GM23338 (cell line): Measurements from ENCODE around the gene FAM3D. TPM values are rescaled to one million over a fixed set of nuclear protein-coding genes. Genes with fewer than 3 reads are reported as not detected.
"Not testable (repeated sequence)": the region's sequence is repeated elsewhere in the genome, so short reads cannot be mapped to it uniquely, and the experiment has no call there.

ENCODE experiments used
- ATAC-seq: fragments of 200-7000 bp; cut with Tn5 transposase; 3 replicates; pipeline ENCODE4 v1.9.1; 2020
- DNase-seq: peaks from one replicate; pipeline ENCODE4 v3.0.0-alpha.2; 2015; ENCODE audit warnings: low spot score
- H2AFZ ChIP-seq: fragments of 200-600 bp; sonication (generic); 2 replicates; pipeline ENCODE4 v1.8.0; 2016; ENCODE audit warnings: antibody characterized with exemption, mild to moderate bottlenecking, moderate library complexity
- H3F3A ChIP-seq: fragments of 200-600 bp; sonication (generic); replicated peaks from 2 replicates; pipeline ENCODE4 v1.8.0; 2017; ENCODE audit warnings: antibody characterized with exemption, mixed run types, low read depth
- H3K27ac ChIP-seq: fragments of 200-600 bp; sonication (generic); 2 replicates; pipeline ENCODE4 v1.6.1; 2016; ENCODE audit warnings: low read depth
- H3K27me3 ChIP-seq: fragments of 200-600 bp; sonication (generic); 2 replicates; pipeline ENCODE4 v1.8.0; 2016; ENCODE audit warnings: mild to moderate bottlenecking, mixed run types, moderate library complexity; ENCODE audit not compliant: insufficient read depth
- H3K36me3 ChIP-seq: fragments of 200-600 bp; sonication (generic); 2 replicates; pipeline ENCODE4 v1.8.0; 2016; ENCODE audit warnings: mild to moderate bottlenecking; ENCODE audit not compliant: insufficient read depth
- H3K4me1 ChIP-seq: fragments of 200-600 bp; sonication (generic); 2 replicates; pipeline ENCODE4 v1.8.0; 2016; ENCODE audit warnings: mild to moderate bottlenecking, moderate library complexity; ENCODE audit not compliant: insufficient read depth
- H3K4me2 ChIP-seq: fragments of 200-600 bp; sonication (generic); 2 replicates; pipeline ENCODE4 v1.7.1; 2017; ENCODE audit warnings: mixed run types
- H3K4me3 ChIP-seq: fragments of 200-600 bp; sonication (generic); 2 replicates; pipeline ENCODE4 v1.6.1; 2016; ENCODE audit warnings: mixed run types
- H3K79me2 ChIP-seq: fragments of 200-600 bp; sonication (generic); replicated peaks from 2 replicates; pipeline ENCODE4 v1.8.0; 2017; ENCODE audit warnings: mild to moderate bottlenecking; ENCODE audit not compliant: insufficient read depth
- H3K9me2 ChIP-seq: fragments of 200-600 bp; sonication (generic); 2 replicates; pipeline ENCODE4 v1.8.0; 2017; ENCODE audit not compliant: insufficient read depth
- H4K20me1 ChIP-seq: fragments of 200-600 bp; sonication (generic); replicated peaks from 2 replicates; pipeline ENCODE4 v1.8.0; 2017; ENCODE audit warnings: mild to moderate bottlenecking; ENCODE audit not compliant: insufficient read depth
- H3K27ac Mint-ChIP-seq: 2 replicates; pipeline ENCODE4 v1.8.0; 2020; ENCODE audit warnings: inconsistent platforms, mild to moderate bottlenecking, moderate library complexity, mixed read lengths
- H3K27me3 Mint-ChIP-seq: 3 replicates; pipeline ENCODE4 v1.8.0; 2022; ENCODE audit warnings: low read depth, mild to moderate bottlenecking, moderate library complexity, mixed read lengths, inconsistent platforms; ENCODE audit not compliant: insufficient read depth, poor library complexity
- H3K36me3 Mint-ChIP-seq: 3 replicates; pipeline ENCODE4 v1.8.0; 2021; ENCODE audit warnings: low read depth, mild to moderate bottlenecking, inconsistent platforms, moderate library complexity, mixed read lengths
- H3K4me1 Mint-ChIP-seq: 3 replicates; pipeline ENCODE4 v1.8.0; 2020; ENCODE audit warnings: mild to moderate bottlenecking, inconsistent platforms, mixed read lengths
- H3K4me3 Mint-ChIP-seq: 3 replicates; pipeline ENCODE4 v1.8.0; 2021; ENCODE audit warnings: moderate library complexity, mild to moderate bottlenecking, inconsistent platforms, mixed read lengths
- H3K9me3 Mint-ChIP-seq: 3 replicates; pipeline ENCODE4 v1.8.0; 2020; ENCODE audit warnings: moderate library complexity, mild to moderate bottlenecking, inconsistent platforms, mixed read lengths
- EZH2 ChIP-seq: fragments of 200-600 bp; sonication (generic); IDR thresholded peaks from one replicate; pipeline ENCODE4 v1.8.0; 2017; ENCODE audit warnings: antibody characterized with exemption, mild to moderate bottlenecking, low read depth; ENCODE audit not compliant: unreplicated experiment
- ZNF331 ChIP-seq: fragments of 250-450 bp; sonication (Bioruptor Pico); IDR thresholded peaks from 2 replicates; pipeline ENCODE4 v1.5.0; 2020; ENCODE audit warnings: low read depth, mild to moderate bottlenecking, moderate library complexity
- polyA plus RNA-seq: library from polyadenylated mRNA; unstranded; fragments of >200 nt; fragmentation: Nextera tagmentation; extraction: Ambion mirVana; gene quantifications from 2 replicates; pipeline ENCODE4 v1.2.1, GENCODE V29; 2016
- total RNA-seq: library from RNA; depleted of rRNA; stranded (reverse); fragments of >200 nt; shearing (Covaris generic); gene quantifications from 2 replicates; pipeline ENCODE4 v1.2.3, GENCODE V29; 2014
- TF ChIP-seq, protein P1 (sequence below): fragments of 250-450 bp; sonication (Bioruptor Pico); IDR thresholded peaks from 2 replicates; pipeline ENCODE4 v1.5.0; 2020; ENCODE audit warnings: mild to moderate bottlenecking, moderate library complexity
- TF ChIP-seq, protein P2 (sequence below), 2 experiments: fragments of 200-600 bp in 1 of 2; sonication (generic) in 1 of 2; conservative IDR thresholded peaks; 2 replicates each; pipeline versions ENCODE4 v1.5.1 to v1.6.1; 2016 to 2017; ENCODE audit warnings: antibody characterized with exemption in 2 of 2, low read depth in 2 of 2, mild to moderate bottlenecking in 2 of 2, moderate library complexity in 1 of 2
- TF ChIP-seq, protein P3 (sequence below): IDR thresholded peaks from 2 replicates; pipeline ENCODE4 v1.6.1; 2016; ENCODE audit warnings: antibody characterized with exemption
- TF ChIP-seq, protein P4 (sequence below): IDR thresholded peaks from one replicate; pipeline ENCODE4 v1.6.1; 2018; ENCODE audit warnings: antibody characterized with exemption; ENCODE audit not compliant: unreplicated experiment

FAM3D gene
- total and polyA plus RNA-seq, 2 experiments from 2014 or later = 0.26 TPM; not detected in 1

DNA sequence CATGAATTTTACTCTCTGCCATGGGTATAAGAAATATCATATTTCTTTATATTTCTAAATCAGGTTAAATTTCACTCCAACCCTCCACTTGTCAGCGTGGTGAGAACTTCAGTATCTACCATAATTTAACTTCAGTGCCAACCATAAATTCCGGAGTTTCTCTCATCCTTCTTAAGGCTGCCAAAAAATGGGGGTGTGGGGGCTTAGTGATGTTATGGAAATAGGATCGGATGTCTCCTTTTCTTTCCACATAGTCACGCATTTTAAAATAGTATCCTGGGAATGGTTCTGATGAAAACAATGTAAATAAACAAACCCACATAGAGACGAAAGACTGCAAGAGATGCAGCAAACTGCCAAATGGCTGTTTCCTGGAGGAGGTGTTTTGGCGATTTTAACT is 12.9 kb upstream of the FAM3D start:
- ATAC-seq (no peak), DNase-seq (no peak)
- Mint-ChIP-seq H3K36me3 (no peaks in the 10 kb centered on the region; the same call in 2 of the 3 replicates), H3K4me3 (no peak overlapping the region), H3K27me3 (peaks cover 3% of the 10 kb centered on the region), H3K4me1 (peaks cover 4% of the 10 kb centered on the region; the same call in 1 of the 3 replicates), H3K9me3 (peaks cover 15% of the 10 kb centered on the region; the same call in 2 of the 3 replicates), H3K27ac (no peak overlapping the region)
- Histone ChIP-seq H3K9me2 (0 out of 2 replicates have a peak, but pooled peaks cover 5% of the 10 kb centered on the region), H3K4me2 (no peak overlapping the region), H2AFZ (no peak overlapping the region), H3K4me1 (0 out of 2 replicates have a peak, but pooled peaks cover 6% of the 10 kb centered on the region), H3F3A (no peaks in the 10 kb centered on the region), H3K79me2 (no peaks in the 10 kb centered on the region), H4K20me1 (no peaks in the 10 kb centered on the region), H3K36me3 (no peaks in the 10 kb centered on the region), H3K4me3 (no peak overlapping the region), H3K27me3 (no peaks in the 10 kb centered on the region), H3K27ac (no peak overlapping the region)
- TF ChIP-seq, protein P1, sequence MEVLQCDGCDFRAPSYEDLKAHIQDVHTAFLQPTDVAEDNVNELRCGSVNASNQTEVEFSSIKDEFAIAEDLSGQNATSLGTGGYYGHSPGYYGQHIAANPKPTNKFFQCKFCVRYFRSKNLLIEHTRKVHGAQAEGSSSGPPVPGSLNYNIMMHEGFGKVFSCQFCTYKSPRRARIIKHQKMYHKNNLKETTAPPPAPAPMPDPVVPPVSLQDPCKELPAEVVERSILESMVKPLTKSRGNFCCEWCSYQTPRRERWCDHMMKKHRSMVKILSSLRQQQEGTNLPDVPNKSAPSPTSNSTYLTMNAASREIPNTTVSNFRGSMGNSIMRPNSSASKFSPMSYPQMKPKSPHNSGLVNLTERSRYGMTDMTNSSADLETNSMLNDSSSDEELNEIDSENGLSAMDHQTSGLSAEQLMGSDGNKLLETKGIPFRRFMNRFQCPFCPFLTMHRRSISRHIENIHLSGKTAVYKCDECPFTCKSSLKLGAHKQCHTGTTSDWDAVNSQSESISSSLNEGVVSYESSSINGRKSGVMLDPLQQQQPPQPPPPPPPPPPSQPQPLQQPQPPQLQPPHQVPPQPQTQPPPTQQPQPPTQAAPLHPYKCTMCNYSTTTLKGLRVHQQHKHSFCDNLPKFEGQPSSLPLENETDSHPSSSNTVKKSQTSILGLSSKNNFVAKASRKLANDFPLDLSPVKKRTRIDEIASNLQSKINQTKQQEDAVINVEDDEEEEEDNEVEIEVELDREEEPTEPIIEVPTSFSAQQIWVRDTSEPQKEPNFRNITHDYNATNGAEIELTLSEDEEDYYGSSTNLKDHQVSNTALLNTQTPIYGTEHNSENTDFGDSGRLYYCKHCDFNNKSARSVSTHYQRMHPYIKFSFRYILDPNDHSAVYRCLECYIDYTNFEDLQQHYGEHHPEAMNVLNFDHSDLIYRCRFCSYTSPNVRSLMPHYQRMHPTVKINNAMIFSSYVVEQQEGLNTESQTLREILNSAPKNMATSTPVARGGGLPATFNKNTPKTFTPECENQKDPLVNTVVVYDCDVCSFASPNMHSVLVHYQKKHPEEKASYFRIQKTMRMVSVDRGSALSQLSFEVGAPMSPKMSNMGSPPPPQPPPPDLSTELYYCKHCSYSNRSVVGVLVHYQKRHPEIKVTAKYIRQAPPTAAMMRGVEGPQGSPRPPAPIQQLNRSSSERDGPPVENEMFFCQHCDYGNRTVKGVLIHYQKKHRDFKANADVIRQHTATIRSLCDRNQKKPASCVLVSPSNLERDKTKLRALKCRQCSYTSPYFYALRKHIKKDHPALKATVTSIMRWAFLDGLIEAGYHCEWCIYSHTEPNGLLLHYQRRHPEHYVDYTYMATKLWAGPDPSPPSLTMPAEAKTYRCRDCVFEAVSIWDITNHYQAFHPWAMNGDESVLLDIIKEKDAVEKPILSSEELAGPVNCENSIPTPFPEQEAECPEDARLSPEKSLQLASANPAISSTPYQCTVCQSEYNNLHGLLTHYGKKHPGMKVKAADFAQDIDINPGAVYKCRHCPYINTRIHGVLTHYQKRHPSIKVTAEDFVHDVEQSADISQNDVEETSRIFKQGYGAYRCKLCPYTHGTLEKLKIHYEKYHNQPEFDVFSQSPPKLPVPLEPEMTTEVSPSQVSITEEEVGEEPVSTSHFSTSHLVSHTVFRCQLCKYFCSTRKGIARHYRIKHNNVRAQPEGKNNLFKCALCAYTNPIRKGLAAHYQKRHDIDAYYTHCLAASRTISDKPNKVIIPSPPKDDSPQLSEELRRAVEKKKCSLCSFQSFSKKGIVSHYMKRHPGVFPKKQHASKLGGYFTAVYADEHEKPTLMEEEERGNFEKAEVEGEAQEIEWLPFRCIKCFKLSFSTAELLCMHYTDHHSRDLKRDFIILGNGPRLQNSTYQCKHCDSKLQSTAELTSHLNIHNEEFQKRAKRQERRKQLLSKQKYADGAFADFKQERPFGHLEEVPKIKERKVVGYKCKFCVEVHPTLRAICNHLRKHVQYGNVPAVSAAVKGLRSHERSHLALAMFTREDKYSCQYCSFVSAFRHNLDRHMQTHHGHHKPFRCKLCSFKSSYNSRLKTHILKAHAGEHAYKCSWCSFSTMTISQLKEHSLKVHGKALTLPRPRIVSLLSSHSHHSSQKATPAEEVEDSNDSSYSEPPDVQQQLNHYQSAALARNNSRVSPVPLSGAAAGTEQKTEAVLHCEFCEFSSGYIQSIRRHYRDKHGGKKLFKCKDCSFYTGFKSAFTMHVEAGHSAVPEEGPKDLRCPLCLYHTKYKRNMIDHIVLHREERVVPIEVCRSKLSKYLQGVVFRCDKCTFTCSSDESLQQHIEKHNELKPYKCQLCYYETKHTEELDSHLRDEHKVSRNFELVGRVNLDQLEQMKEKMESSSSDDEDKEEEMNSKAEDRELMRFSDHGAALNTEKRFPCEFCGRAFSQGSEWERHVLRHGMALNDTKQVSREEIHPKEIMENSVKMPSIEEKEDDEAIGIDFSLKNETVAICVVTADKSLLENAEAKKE (CRISPR knock-in tag) = no peak
- TF ChIP-seq, protein P2, sequence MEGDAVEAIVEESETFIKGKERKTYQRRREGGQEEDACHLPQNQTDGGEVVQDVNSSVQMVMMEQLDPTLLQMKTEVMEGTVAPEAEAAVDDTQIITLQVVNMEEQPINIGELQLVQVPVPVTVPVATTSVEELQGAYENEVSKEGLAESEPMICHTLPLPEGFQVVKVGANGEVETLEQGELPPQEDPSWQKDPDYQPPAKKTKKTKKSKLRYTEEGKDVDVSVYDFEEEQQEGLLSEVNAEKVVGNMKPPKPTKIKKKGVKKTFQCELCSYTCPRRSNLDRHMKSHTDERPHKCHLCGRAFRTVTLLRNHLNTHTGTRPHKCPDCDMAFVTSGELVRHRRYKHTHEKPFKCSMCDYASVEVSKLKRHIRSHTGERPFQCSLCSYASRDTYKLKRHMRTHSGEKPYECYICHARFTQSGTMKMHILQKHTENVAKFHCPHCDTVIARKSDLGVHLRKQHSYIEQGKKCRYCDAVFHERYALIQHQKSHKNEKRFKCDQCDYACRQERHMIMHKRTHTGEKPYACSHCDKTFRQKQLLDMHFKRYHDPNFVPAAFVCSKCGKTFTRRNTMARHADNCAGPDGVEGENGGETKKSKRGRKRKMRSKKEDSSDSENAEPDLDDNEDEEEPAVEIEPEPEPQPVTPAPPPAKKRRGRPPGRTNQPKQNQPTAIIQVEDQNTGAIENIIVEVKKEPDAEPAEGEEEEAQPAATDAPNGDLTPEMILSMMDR (conservative IDR thresholded peaks at IDR 0.05; ENCODE audit: low read depth in 2 of 2) = no peak
- TF ChIP-seq, protein P3, sequence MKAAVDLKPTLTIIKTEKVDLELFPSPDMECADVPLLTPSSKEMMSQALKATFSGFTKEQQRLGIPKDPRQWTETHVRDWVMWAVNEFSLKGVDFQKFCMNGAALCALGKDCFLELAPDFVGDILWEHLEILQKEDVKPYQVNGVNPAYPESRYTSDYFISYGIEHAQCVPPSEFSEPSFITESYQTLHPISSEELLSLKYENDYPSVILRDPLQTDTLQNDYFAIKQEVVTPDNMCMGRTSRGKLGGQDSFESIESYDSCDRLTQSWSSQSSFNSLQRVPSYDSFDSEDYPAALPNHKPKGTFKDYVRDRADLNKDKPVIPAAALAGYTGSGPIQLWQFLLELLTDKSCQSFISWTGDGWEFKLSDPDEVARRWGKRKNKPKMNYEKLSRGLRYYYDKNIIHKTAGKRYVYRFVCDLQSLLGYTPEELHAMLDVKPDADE = no peak
- TF ChIP-seq ZNF331 (CRISPR knock-in tag) (no peak), EZH2 (no peak)
- TF ChIP-seq, protein P4, sequence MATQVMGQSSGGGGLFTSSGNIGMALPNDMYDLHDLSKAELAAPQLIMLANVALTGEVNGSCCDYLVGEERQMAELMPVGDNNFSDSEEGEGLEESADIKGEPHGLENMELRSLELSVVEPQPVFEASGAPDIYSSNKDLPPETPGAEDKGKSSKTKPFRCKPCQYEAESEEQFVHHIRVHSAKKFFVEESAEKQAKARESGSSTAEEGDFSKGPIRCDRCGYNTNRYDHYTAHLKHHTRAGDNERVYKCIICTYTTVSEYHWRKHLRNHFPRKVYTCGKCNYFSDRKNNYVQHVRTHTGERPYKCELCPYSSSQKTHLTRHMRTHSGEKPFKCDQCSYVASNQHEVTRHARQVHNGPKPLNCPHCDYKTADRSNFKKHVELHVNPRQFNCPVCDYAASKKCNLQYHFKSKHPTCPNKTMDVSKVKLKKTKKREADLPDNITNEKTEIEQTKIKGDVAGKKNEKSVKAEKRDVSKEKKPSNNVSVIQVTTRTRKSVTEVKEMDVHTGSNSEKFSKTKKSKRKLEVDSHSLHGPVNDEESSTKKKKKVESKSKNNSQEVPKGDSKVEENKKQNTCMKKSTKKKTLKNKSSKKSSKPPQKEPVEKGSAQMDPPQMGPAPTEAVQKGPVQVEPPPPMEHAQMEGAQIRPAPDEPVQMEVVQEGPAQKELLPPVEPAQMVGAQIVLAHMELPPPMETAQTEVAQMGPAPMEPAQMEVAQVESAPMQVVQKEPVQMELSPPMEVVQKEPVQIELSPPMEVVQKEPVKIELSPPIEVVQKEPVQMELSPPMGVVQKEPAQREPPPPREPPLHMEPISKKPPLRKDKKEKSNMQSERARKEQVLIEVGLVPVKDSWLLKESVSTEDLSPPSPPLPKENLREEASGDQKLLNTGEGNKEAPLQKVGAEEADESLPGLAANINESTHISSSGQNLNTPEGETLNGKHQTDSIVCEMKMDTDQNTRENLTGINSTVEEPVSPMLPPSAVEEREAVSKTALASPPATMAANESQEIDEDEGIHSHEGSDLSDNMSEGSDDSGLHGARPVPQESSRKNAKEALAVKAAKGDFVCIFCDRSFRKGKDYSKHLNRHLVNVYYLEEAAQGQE = no peak

DNA sequence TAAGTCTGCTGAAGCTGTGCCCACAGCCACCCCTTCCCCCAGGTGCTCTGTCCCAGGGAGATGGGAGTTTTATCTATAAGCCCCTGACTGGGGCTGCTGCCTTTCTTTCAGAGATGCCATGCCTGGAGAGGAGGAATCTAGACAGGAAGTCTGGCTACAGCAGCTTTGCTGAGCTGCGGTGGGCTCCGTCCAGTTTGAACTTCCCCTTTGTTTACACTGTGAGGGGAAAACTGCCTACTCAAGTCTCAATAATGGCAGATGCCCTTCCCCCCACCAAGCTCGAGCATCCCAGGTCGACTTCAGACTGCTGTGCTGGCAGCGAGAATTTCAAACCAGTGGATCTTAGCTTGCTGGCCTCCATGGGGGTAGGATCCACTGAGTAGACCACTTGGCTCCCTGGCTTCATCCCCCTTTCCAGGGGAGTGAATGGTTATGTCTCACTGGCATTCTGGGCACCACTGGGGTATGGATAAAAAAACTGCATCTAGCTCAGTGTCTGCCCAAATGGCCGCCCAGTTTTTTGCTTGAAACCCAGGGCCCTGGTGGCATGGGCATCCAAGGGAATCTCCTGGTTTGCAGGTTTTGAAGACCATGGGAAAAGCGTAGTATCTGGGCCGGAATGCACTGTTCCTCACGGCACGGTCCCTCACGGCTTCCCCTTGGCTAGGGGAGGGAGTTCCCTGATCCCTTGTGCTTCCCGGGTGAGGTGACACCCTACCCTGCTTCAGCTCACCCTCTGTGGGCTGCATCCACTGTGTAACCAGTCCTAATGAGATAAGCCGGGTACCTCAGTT is 11.8 kb upstream of the FAM3D start:
- not testable (repeated sequence) for H3K27ac ChIP-seq, ATAC-seq, H3K27me3 ChIP-seq, H3K4me1 ChIP-seq, H3K4me3 Mint-ChIP-seq, DNase-seq, H3K9me2 ChIP-seq, H2AFZ ChIP-seq, H3K27ac Mint-ChIP-seq, H3K27me3 Mint-ChIP-seq, H3K4me2 ChIP-seq, H3K4me1 Mint-ChIP-seq, H3K79me2 ChIP-seq, H4K20me1 ChIP-seq, H3F3A ChIP-seq, H3K36me3 ChIP-seq, H3K36me3 Mint-ChIP-seq, H3K4me3 ChIP-seq
- H3K9me3 Mint-ChIP-seq = peaks cover 10% of the 10 kb centered on the region; the same call in 2 of the 3 replicates
